IMR-90 (cell line): Measurements from ENCODE around the gene NEXMIF.

Experiments
- BHLHE40 ChIP-seq: fragments of 150-350 bp; IDR thresholded peaks from 2 replicates; pipeline ENCODE4 v1.6.1; 2016; ENCODE audit warnings: mild to moderate bottlenecking, low read depth, low read length
- CEBPB ChIP-seq: IDR thresholded peaks from 2 replicates; pipeline ENCODE4 v1.6.1; 2012; ENCODE audit warnings: low read depth, low read length, improper control_type of control experiment
- CTCF ChIP-seq: conservative IDR thresholded peaks from 2 replicates; pipeline ENCODE4 v1.5.1; 2012; ENCODE audit warnings: mild to moderate bottlenecking, low read depth, low read length, improper control_type of control experiment
- FOS ChIP-seq: fragments of 150-350 bp; IDR thresholded peaks from 2 replicates; pipeline ENCODE4 v1.6.1; 2016; ENCODE audit warnings: low read depth, low read length
- MAFK ChIP-seq: IDR thresholded peaks from 2 replicates; pipeline ENCODE4 v1.6.1; 2012; ENCODE audit warnings: low read depth, low read length, improper control_type of control experiment
- MXI1 ChIP-seq: IDR thresholded peaks from 2 replicates; pipeline ENCODE4 v1.6.1; 2012; ENCODE audit warnings: low read depth, mild to moderate bottlenecking, low read length, moderate library complexity, borderline replicate concordance
- NFE2L2 ChIP-seq: fragments of 150-350 bp; IDR thresholded peaks from 2 replicates; pipeline ENCODE4 v1.6.1; 2016; ENCODE audit warnings: low read depth, mild to moderate bottlenecking, low read length
- POLR2A ChIP-seq: IDR thresholded peaks from 2 replicates; pipeline ENCODE4 v1.6.1; 2012; ENCODE audit warnings: mild to moderate bottlenecking, low read depth, low read length
- RAD21 ChIP-seq: IDR thresholded peaks from 2 replicates; pipeline ENCODE4 v1.6.1; 2012; ENCODE audit warnings: low read length, improper control_type of control experiment
- RCOR1 ChIP-seq: IDR thresholded peaks from 2 replicates; pipeline ENCODE4 v1.6.1; 2012; ENCODE audit warnings: mild to moderate bottlenecking, low read length, improper control_type of control experiment; ENCODE audit not compliant: insufficient replicate concordance
- RFX5 ChIP-seq: IDR thresholded peaks from 2 replicates; pipeline ENCODE4 v1.8.0; 2012; ENCODE audit warnings: low read depth, mild to moderate bottlenecking, low read length, moderate library complexity
- SMC3 ChIP-seq: fragments of 150-350 bp; IDR thresholded peaks from 2 replicates; pipeline ENCODE4 v1.6.1; 2016; ENCODE audit warnings: low read depth, mild to moderate bottlenecking, antibody characterized with exemption, low read length, moderate library complexity
- USF2 ChIP-seq: fragments of 150-350 bp; IDR thresholded peaks from 2 replicates; pipeline ENCODE4 v1.6.1; 2017; ENCODE audit warnings: mild to moderate bottlenecking, antibody characterized with exemption, low read length, low read depth

GRCh38 chrX:74736450-74736849 lies 188.8 kb downstream of the NEXMIF start:
- TF ChIP-seq CEBPB: no peak
- TF ChIP-seq CTCF: no peak
- TF ChIP-seq SMC3: no peak
- no peak for TF ChIP-seq MXI1
- TF ChIP-seq RAD21: no peak
- no peak for TF ChIP-seq POLR2A
- TF ChIP-seq RFX5: no peak
- no peak for TF ChIP-seq MAFK
- no peak for TF ChIP-seq BHLHE40
- TF ChIP-seq USF2: no peak
- no peak for TF ChIP-seq FOS
- TF ChIP-seq RCOR1: no peak
- no peak for TF ChIP-seq NFE2L2
